SK-N-SH (cell line): ENCODE results near the gene IGF2BP3. TPM values are rescaled to one million over a fixed set of nuclear protein-coding genes. Genes with fewer than 3 reads are reported as not detected.
A peak's percentile ranks its signal among the peaks of the same experiment; 100 is the strongest.

ENCODE experiments used
- CTCF ChIA-PET: fragments of 300-600, 350-600 bp; formaldehyde crosslinking; extraction: SDS; loops from one replicate; lab custom pipeline; 2021; lab: Yijun Ruan, JAX
- POLR2A ChIA-PET: fragments of 350-600 bp; sonication (Branson Sonifier 250); formaldehyde crosslinking; extraction: SDS; loops from one replicate; lab custom pipeline; 2020; ENCODE audit warnings: antibody characterized with exemption, inconsistent platforms; lab: Yijun Ruan, JAX
- DNase-seq: peaks from one replicate; pipeline ENCODE4 v3.0.0; 2012
- H2AFZ ChIP-seq: fragments of 200-600 bp; sonication (generic); 2 replicates; pipeline ENCODE4 v1.8.1; 2016; ENCODE audit warnings: antibody characterized with exemption, mild to moderate bottlenecking, low read depth
- H3F3A ChIP-seq: fragments of 200-600 bp; sonication (generic); replicated peaks from 2 replicates; pipeline ENCODE3; 2016; ENCODE audit warnings: antibody characterized with exemption, mild to moderate bottlenecking; ENCODE audit not compliant: insufficient read depth
- H3K27ac ChIP-seq, 2 experiments: fragments of 200-500 bp in 1 of 2; fragments of 200-600 bp in 1 of 2; sonication (Bioruptor generic) in 1 of 2; sonication (generic), shearing (Covaris generic) in 1 of 2; 2 replicates each; pipeline versions ENCODE4 v1.5.1 to v1.6.1; 2014 to 2016; ENCODE audit warnings: low read depth in 2 of 2, inconsistent platforms in 1 of 2, low read length in 1 of 2, mild to moderate bottlenecking in 1 of 2, mixed read lengths in 1 of 2
- H3K27me3 ChIP-seq: fragments of 200-600 bp; sonication (generic), shearing (Covaris generic); 2 replicates; pipeline ENCODE4 v1.6.1; 2016; ENCODE audit warnings: mixed run types; ENCODE audit not compliant: insufficient read depth
- H3K36me3 ChIP-seq, 2 experiments: fragments of 200-500 bp in 1 of 2; fragments of 200-600 bp in 1 of 2; sonication (Bioruptor generic) in 1 of 2; sonication (generic) in 1 of 2; replicated peaks in 1 of 2; 2 replicates each; pipeline versions ENCODE3 to v1.5.1; 2014 to 2016; ENCODE audit warnings: low read length in 1 of 2, mild to moderate bottlenecking in 1 of 2; ENCODE audit not compliant: insufficient read depth in 2 of 2, control insufficient read depth in 1 of 2
- H3K4me1 ChIP-seq, 2 experiments: fragments of 200-500 bp in 1 of 2; fragments of 200-600 bp in 1 of 2; sonication (Bioruptor generic) in 1 of 2; sonication (generic), shearing (Covaris generic) in 1 of 2; 2 replicates each; pipeline versions ENCODE4 v1.5.1 to v1.6.1; 2014 to 2016; ENCODE audit warnings: low read depth in 1 of 2, low read length in 1 of 2, mixed run types in 1 of 2; ENCODE audit not compliant: insufficient read depth in 2 of 2, control insufficient read depth in 1 of 2
- H3K4me2 ChIP-seq: fragments of 200-600 bp; sonication (generic), shearing (Covaris generic); 2 replicates; pipeline ENCODE4 v1.6.1; 2017; ENCODE audit warnings: mixed run types
- H3K4me3 ChIP-seq, 2 experiments: fragments of 200-500 bp in 1 of 2; fragments of 200-600 bp in 1 of 2; sonication (Bioruptor generic) in 1 of 2; sonication (generic), shearing (Covaris generic) in 1 of 2; 2 replicates each; pipeline versions ENCODE4 v1.5.1 to v1.8.1; 2014 to 2016; ENCODE audit warnings: low read depth in 2 of 2, inconsistent platforms in 1 of 2, low read length in 1 of 2, mild to moderate bottlenecking in 1 of 2, mixed read lengths in 1 of 2, moderate library complexity in 1 of 2
- H3K79me2 ChIP-seq: fragments of 200-600 bp; sonication (generic); 2 replicates; pipeline ENCODE4 v1.8.1; 2017; ENCODE audit warnings: mild to moderate bottlenecking; ENCODE audit not compliant: insufficient read depth
- H3K9ac ChIP-seq: fragments of 200-600 bp; sonication (generic); 2 replicates; pipeline ENCODE4 v1.6.1; 2017; ENCODE audit warnings: mixed run types
- H3K9me2 ChIP-seq: fragments of 200-600 bp; sonication (generic); 2 replicates; pipeline ENCODE4 v1.6.1; 2017; ENCODE audit warnings: mixed run types
- H3K9me3 ChIP-seq: fragments of 200-600 bp; sonication (generic); 2 replicates; pipeline ENCODE4 v1.6.1; 2017; ENCODE audit warnings: mixed run types, mild to moderate bottlenecking, moderate library complexity
- H4K20me1 ChIP-seq: fragments of 200-600 bp; sonication (generic); 2 replicates; pipeline ENCODE4 v1.6.1; 2017; ENCODE audit warnings: mild to moderate bottlenecking, mixed run types; ENCODE audit not compliant: insufficient read depth
- ELF1 ChIP-seq: IDR thresholded peaks from 2 replicates; pipeline ENCODE4 v1.4.0; 2012
- EP300 ChIP-seq, 2 experiments: IDR thresholded peaks; 2 replicates each; pipeline versions ENCODE4 v1.4.0 to v1.6.1; 2012; ENCODE audit warnings: borderline replicate concordance in 1 of 2, low read depth in 1 of 2, low read length in 1 of 2
- FOSL2 ChIP-seq: IDR thresholded peaks from 2 replicates; pipeline ENCODE4 v1.4.0; 2012; ENCODE audit warnings: low read depth, mild to moderate bottlenecking, moderate library complexity, borderline replicate concordance
- FOXJ3 ChIP-seq: sonication (generic); formaldehyde crosslinking; IDR thresholded peaks from 2 replicates; pipeline ENCODE4 v1.5.1; 2020; ENCODE audit warnings: mild to moderate bottlenecking, missing genetic modification reagents
- GATA2 ChIP-seq: sonication (generic); formaldehyde crosslinking; IDR thresholded peaks from 2 replicates; pipeline ENCODE4 v1.5.0; 2020; ENCODE audit warnings: mild to moderate bottlenecking, missing genetic modification reagents
- JUND ChIP-seq: IDR thresholded peaks from 2 replicates; pipeline ENCODE4 v1.4.0; 2012
- MEF2A ChIP-seq: IDR thresholded peaks from 2 replicates; pipeline ENCODE4 v1.4.0; 2012; ENCODE audit warnings: low read depth, borderline replicate concordance
- MXI1 ChIP-seq: IDR thresholded peaks from 2 replicates; pipeline ENCODE4 v1.6.1; 2012; ENCODE audit warnings: mild to moderate bottlenecking, low read depth, low read length, improper control_type of control experiment
- NFIC ChIP-seq: IDR thresholded peaks from 2 replicates; pipeline ENCODE4 v1.4.0; 2012; ENCODE audit warnings: borderline replicate concordance
- NRF1 ChIP-seq: IDR thresholded peaks from 2 replicates; pipeline ENCODE4 v1.6.1; 2012; ENCODE audit warnings: low read depth, mild to moderate bottlenecking, low read length
- RAD21 ChIP-seq: IDR thresholded peaks from 2 replicates; pipeline ENCODE4 v1.6.1; 2012; ENCODE audit warnings: mild to moderate bottlenecking, low read length
- REST ChIP-seq: IDR thresholded peaks from 2 replicates; pipeline ENCODE4 v1.6.1; 2012; ENCODE audit warnings: mild to moderate bottlenecking, low read depth, low read length, moderate library complexity
- RFX5 ChIP-seq: IDR thresholded peaks from 2 replicates; pipeline ENCODE4 v1.6.1; 2012; ENCODE audit warnings: mild to moderate bottlenecking, improper control_type of control experiment, low read length
- RXRA ChIP-seq: IDR thresholded peaks from 2 replicates; pipeline ENCODE4 v1.4.0; 2012; ENCODE audit warnings: low read depth, mild to moderate bottlenecking, borderline replicate concordance
- SIN3A ChIP-seq: IDR thresholded peaks from 2 replicates; pipeline ENCODE4 v1.6.1; 2012; ENCODE audit warnings: low read depth, mild to moderate bottlenecking, low read length, moderate library complexity, borderline replicate concordance
- TAF1 ChIP-seq: IDR thresholded peaks from 2 replicates; pipeline ENCODE4 v1.6.1; 2012; ENCODE audit warnings: low read depth, mild to moderate bottlenecking, low read length, moderate library complexity, borderline replicate concordance
- WGBS: methylation state at CpG from one replicate; pipeline ENCODE4 v1.1.6; 2017; ENCODE audit warnings: low lambda C conversion rate; 5-methylcytosine and 5-hydroxymethylcytosine counted together
- polyA plus RNA-seq, 3 experiments: library from polyadenylated mRNA; depleted of rRNA; stranded (reverse); fragments of >200 nt; gene quantifications; 2 replicates each; pipeline ENCODE4 v1.2.3, GENCODE V29; 2012
- TF ChIP-seq, protein P1 (sequence below): IDR thresholded peaks from 2 replicates; pipeline ENCODE4 v1.4.0; 2012; ENCODE audit warnings: low read depth, borderline replicate concordance
- TF ChIP-seq, protein P2 (sequence below): fragments of 150-350 bp; IDR thresholded peaks from 2 replicates; pipeline ENCODE4 v1.6.1; 2016; ENCODE audit warnings: mild to moderate bottlenecking, low read depth, low read length
- TF ChIP-seq, protein P3 (sequence below): fragments of 200-600 bp; sonication (generic); IDR thresholded peaks from 2 replicates; pipeline ENCODE4 v1.6.1; 2017; ENCODE audit warnings: antibody characterized with exemption, mild to moderate bottlenecking, moderate library complexity

IGF2BP3 gene
- polyA plus RNA-seq, 1 of the 3 experiments (the other 2 are of a cell fraction) = 34.4 TPM

GRCh38 chr7:23419160-23419559 is 51.1 kb downstream of the IGF2BP3 start:
- Histone ChIP-seq H3K9ac (no peak overlapping the region), H3F3A (peaks cover 18% of the 10 kb centered on the region), H3K4me1 (peaks cover 0 to 14% of the 10 kb centered on the region in 2 experiments), H2AFZ (no peak overlapping the region), H3K27ac (0 out of 4 replicates have a peak overlapping the region, but pooled peaks of 1 of the 2 experiments have one; percentile 4), H3K9me3 (no peaks in the 10 kb centered on the region), H3K4me2 (no peak overlapping the region), H3K79me2 (peaks cover 95% of the 10 kb centered on the region), H3K27me3 (no peaks in the 10 kb centered on the region), H3K36me3 (peaks cover 19 to 29% of the 10 kb centered on the region in 2 experiments), H3K9me2 (no peaks in the 10 kb centered on the region), H3K4me3 (no peak overlapping the region), H4K20me1 (peaks cover 62% of the 10 kb centered on the region)
- 91% methylated on average over 3 of the region's 3 CpGs for WGBS
- ChIA-PET POLR2A (no interaction called here), CTCF (interaction anchor here (2.0 to 4.3 kb wide), 2 partner anchors 11 to 146 kb away, joined by 5 to 39 read pairs; no protein-coding TSS in a partner anchor)
- TF ChIP-seq, protein P1, sequence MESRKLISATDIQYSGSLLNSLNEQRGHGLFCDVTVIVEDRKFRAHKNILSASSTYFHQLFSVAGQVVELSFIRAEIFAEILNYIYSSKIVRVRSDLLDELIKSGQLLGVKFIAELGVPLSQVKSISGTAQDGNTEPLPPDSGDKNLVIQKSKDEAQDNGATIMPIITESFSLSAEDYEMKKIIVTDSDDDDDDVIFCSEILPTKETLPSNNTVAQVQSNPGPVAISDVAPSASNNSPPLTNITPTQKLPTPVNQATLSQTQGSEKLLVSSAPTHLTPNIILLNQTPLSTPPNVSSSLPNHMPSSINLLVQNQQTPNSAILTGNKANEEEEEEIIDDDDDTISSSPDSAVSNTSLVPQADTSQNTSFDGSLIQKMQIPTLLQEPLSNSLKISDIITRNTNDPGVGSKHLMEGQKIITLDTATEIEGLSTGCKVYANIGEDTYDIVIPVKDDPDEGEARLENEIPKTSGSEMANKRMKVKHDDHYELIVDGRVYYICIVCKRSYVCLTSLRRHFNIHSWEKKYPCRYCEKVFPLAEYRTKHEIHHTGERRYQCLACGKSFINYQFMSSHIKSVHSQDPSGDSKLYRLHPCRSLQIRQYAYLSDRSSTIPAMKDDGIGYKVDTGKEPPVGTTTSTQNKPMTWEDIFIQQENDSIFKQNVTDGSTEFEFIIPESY = no peak
- TF ChIP-seq SIN3A (no peak), ELF1 (no peak), NRF1 (no peak), MXI1 (no peak), GATA2 (CRISPR knock-in tag) (no peak), EP300 (IDR thresholded peaks at IDR 0.05; ENCODE audit: borderline replicate concordance in 1 of 2, low read depth in 1 of 2, low read length in 1 of 2) (no peak), RXRA (no peak), RFX5 (no peak)
- TF ChIP-seq, protein P2, sequence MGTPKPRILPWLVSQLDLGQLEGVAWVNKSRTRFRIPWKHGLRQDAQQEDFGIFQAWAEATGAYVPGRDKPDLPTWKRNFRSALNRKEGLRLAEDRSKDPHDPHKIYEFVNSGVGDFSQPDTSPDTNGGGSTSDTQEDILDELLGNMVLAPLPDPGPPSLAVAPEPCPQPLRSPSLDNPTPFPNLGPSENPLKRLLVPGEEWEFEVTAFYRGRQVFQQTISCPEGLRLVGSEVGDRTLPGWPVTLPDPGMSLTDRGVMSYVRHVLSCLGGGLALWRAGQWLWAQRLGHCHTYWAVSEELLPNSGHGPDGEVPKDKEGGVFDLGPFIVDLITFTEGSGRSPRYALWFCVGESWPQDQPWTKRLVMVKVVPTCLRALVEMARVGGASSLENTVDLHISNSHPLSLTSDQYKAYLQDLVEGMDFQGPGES = no peak
- DNase-seq = no peak

- DNase-seq = no peak
- Histone ChIP-seq H3F3A (peaks cover 18% of the 10 kb centered on the region), H3K36me3 (peaks cover 23 to 40% of the 10 kb centered on the region in 2 experiments), H3K4me3 (no peak overlapping the region), H3K27me3 (no peaks in the 10 kb centered on the region), H4K20me1 (peaks cover 57% of the 10 kb centered on the region), H2AFZ (no peak overlapping the region), H3K9me2 (no peaks in the 10 kb centered on the region), H3K4me1 (peaks cover 0 to 14% of the 10 kb centered on the region in 2 experiments; a peak in 3 of 4 replicates), H3K27ac (peak overlapping the region in 1 of 2 experiments; percentile 4; a peak in 1 of 4 replicates), H3K4me2 (peak overlapping the region; percentile 6; the same call in 1 of the 2 replicates), H3K79me2 (peaks cover 95% of the 10 kb centered on the region), H3K9me3 (no peaks in the 10 kb centered on the region), H3K9ac (no peak overlapping the region)
- ChIA-PET POLR2A (no interaction called here), CTCF (interaction anchor here (2.0 to 4.3 kb wide), 2 partner anchors 12 to 145 kb away, joined by 5 to 39 read pairs; no protein-coding TSS in a partner anchor)
- TF ChIP-seq, protein P3, sequence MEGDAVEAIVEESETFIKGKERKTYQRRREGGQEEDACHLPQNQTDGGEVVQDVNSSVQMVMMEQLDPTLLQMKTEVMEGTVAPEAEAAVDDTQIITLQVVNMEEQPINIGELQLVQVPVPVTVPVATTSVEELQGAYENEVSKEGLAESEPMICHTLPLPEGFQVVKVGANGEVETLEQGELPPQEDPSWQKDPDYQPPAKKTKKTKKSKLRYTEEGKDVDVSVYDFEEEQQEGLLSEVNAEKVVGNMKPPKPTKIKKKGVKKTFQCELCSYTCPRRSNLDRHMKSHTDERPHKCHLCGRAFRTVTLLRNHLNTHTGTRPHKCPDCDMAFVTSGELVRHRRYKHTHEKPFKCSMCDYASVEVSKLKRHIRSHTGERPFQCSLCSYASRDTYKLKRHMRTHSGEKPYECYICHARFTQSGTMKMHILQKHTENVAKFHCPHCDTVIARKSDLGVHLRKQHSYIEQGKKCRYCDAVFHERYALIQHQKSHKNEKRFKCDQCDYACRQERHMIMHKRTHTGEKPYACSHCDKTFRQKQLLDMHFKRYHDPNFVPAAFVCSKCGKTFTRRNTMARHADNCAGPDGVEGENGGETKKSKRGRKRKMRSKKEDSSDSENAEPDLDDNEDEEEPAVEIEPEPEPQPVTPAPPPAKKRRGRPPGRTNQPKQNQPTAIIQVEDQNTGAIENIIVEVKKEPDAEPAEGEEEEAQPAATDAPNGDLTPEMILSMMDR = no peak
- TF ChIP-seq FOXJ3 = no peak
- TF ChIP-seq NFIC = no peak
- TF ChIP-seq JUND = no peak
- TF ChIP-seq EP300 (IDR thresholded peaks at IDR 0.05; ENCODE audit: borderline replicate concordance in 1 of 2, low read depth in 1 of 2, low read length in 1 of 2) = no peak
- TF ChIP-seq NRF1 = no peak
- no peak for TF ChIP-seq RAD21
- no peak for TF ChIP-seq REST
- no peak for TF ChIP-seq MEF2A
- TF ChIP-seq TAF1 = no peak
- no peak for TF ChIP-seq FOSL2
- TF ChIP-seq SIN3A = no peak
These were observed 52.2 kb downstream of the IGF2BP3 start for GRCh38 chr7:23418046-23418445.
